ENCODE results near the gene CLSTN3.

GRCh38 chr12:7161811-7162210, 31.6 kb downstream of the CLSTN3 start:
- TF ChIP-seq CTCF (tag by site-specific recombination; IDR thresholded peaks at IDR 0.05) (no peak), ZNF777 (tag by site-specific recombination; IDR thresholded peaks at IDR 0.05; ENCODE audit: borderline replicate concordance) (no peak), ZNF24 (tag by site-specific recombination; IDR thresholded peaks at IDR 0.05) (no peak), ZNF776 (tag by site-specific recombination; IDR thresholded peaks at IDR 0.05; ENCODE audit: borderline replicate concordance) (no peak)

Measured in HEK293 (cell line).